HG03097 (cell line): ENCODE measurements around the gene PPP6R1.

Experiments used
- ATAC-seq: cut with Tn5 transposase; IDR thresholded peaks from one replicate; pipeline ENCODE4 v1.9.1; 2021; ENCODE audit not compliant: unreplicated experiment, low FRiP score

Gene PPP6R1

DNA sequence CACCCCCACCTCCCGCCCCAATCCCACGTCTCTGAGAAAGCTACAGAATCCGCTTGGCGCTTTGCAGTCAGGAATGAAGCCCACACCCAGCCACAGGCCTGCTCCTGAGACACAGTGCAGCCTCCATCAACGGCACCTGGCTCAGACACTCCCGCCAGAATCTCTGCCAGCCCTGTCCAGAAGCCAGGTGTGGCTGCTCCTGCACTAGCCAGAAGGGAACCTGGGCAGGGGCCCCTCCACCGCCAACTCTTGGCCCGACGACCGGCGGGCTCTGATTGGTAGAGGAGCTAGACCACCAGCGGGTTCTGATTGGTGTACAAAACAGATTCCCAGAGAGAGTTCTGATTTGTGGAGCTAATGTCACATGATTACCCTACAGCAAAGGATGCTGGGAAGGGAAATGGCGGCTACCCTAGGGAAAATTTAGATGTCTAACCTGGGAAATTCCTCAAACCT is 2.9 kb upstream of the PPP6R1 start:
- no peak for ATAC-seq

DNA sequence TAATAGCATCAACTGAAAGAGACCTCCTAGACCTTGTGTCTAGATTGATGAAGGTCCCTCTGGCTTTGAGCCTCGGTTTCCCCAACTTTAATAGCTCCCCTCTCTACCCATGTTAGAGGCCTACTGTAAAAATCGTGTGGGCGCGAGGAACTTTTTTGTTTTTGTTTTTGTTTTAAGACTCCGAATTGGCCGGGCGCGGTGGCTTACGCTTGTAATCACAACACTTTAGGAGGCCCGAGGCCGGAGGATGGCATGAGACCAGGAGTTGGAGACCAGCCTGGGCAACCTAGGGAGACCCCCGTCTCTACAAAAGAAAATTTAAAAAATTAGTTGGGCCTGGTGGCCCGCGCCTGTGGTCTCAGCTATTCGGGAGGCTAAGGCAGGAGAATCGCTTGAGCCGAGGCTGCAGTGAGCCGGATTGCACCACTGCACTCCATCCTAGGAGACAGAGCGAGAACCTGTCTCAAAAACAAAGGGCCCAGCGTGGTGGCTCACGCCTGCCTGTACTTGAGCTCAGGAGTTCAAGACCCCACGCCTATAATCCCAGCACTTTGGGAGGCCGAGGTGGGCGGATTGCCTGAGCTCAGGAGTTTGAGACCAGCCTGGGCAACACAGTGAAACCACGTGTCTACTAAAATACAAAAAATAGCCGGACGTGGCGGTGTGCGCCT is 858 bp upstream of the PPP6R1 start:
- ATAC-seq = no peak

DNA sequence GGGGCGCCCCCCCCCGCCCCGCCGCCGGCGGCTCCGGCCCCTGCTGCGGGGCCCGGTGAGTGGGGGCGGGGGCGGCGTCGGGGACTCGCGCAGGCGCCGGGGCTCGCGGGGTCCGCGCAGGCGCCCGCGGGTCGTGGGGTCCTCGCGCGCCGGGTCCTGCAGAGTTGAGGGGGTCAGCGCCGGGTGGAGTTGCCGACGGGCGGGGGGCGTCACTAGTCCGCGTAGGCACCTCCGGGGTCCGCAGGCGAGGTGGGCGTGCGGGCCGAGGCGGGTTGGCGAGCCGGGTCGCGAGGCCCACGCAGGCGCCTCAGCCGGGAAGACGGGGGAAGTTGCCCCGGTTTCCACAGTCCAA is 365 bp downstream of the PPP6R1 start:
- peak; percentile 5 for ATAC-seq

DNA sequence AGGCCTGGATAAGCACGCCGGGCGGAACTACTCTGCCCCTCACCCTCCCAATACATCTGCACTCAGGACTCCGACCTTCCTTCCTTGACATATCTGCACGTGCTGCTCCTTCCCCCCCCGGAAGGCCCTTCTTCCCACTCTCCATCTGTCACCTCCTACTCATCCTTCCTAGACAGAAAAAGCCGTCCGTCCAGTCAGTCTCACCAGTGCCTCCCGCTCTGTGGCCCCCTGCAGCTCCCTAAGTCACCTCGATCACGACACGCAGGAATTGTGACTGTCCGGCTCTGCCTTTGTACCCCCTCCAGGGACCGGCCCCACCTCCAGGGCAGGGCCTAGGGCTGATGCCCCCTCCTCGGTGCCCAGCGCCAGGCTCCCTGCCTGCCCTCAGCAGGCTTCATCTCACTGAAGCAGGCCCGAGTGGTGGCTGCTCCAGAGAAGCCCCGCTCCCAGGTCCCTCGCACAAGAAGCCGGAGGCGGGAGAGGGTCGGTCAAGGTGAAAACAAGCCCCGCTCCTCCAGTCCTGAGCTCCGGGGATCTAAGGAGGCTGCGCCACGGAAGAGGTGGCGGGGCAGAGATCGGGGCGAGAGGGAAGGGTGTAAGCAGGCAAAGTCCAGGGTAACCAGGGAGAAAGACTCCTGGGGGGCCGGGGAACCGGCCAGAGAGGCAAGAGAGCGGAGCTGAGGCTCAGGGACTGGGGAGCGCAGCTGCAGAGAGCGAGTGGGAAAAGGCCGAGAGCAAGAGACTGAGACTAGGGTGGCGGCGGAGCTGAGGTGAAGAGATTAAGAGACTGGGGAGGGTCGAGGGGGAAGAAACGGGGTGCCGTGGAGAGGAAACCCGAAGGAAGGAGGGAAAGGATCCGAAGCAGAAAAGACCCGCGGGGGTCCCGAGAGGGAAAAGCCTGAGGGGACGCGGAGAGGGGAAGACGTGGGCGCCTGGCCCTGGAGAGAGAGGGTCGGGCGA is 1.1 kb downstream of the PPP6R1 start:
- ATAC-seq = no peak

DNA sequence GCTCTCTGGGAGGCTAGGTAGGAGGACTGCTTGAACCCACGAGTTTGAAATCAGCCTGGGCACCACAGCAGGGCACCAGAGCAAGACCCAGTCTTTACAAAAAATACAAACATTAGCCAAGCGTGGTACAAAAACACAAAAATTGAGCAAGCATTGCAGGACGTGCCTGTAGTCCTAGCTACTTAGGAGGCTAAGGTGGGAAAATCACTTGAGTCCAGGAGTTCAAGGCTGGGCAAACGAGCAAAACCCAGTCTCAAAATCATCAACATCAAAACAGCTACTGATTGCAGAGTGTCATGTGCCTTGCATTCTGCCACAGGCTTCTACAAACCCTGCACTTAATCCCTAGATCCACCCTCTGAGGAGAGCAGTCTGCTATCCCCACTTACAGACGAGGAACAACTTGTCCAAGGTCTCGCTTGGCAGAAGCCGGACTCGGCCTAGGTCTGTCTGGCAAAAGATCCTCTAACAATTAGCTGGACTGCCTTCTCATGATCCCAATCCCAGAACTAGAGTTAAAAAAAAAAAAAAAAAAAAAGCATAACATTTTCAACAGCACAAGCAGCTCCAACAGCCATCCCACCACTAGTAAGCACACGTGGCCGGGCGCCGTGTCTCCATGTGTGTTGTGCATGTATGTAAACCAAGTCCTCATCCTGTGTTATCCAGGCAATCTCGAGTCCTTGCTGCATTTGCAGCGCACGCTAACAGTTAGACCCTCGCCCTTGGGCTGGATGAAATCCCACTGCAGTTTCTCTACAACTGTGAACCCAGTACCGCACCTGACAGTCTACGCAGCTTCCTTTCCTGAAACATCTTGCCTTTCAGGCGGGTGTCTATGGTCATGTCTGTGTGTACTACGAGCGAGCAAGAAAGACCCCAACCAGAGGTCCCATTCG is 2.0 kb downstream of the PPP6R1 start:
- no peak for ATAC-seq

DNA sequence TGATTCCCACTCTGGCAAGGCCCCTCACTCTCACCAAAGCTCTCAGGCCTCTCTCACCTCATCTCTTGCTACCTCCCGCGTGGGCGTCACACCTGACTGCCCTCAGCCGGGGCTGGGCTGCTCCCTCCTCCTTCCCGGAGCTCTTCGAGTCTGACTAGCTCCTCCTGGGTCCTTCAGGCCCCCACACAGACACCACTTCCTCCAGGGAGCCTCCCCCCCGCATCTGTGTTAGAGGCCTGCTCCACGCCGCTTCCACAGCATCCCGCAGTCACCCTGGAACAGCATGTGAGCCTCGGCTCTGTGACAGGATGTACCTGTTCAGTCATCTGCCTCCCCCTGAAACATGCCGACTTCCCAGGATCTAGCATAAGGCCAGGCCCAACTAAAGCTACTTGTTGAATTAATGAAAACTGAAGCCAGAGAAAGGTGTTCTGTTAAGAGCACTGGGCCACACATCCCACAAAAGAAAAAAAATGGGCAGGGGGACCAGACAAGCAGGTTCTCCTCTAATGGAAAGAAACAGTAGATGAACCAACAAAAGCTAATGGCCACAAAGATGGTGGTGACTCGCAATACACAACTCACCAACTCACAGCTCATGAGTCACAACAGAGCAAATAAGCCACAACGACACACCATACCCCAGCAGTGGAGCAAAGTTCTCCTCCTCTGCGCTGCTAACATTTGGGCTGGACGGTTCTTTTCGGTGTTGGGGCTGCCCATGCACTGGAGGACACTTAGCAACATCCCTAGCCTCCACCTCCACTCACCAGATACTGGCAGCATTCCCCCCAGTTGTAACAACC is 3.0 kb downstream of the PPP6R1 start:
- no peak for ATAC-seq

DNA sequence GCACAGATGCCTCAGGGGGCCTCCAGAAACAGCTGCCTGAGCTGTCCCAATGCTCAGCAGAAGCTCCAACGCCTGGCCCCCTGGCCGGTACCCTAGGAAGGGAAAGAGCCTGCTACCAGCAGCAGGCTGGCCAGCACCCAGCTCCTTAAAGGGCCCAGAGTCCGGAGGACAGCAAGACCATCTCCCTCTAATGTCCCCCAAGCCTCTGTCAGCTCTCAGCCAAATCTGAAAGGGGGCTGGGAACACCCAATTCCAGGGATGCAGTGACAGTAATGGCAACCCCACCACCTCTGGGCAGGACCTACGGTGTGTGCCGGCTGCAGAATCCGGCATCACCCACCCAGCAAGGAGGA is 4.2 kb downstream of the PPP6R1 start:
- ATAC-seq = no peak

DNA sequence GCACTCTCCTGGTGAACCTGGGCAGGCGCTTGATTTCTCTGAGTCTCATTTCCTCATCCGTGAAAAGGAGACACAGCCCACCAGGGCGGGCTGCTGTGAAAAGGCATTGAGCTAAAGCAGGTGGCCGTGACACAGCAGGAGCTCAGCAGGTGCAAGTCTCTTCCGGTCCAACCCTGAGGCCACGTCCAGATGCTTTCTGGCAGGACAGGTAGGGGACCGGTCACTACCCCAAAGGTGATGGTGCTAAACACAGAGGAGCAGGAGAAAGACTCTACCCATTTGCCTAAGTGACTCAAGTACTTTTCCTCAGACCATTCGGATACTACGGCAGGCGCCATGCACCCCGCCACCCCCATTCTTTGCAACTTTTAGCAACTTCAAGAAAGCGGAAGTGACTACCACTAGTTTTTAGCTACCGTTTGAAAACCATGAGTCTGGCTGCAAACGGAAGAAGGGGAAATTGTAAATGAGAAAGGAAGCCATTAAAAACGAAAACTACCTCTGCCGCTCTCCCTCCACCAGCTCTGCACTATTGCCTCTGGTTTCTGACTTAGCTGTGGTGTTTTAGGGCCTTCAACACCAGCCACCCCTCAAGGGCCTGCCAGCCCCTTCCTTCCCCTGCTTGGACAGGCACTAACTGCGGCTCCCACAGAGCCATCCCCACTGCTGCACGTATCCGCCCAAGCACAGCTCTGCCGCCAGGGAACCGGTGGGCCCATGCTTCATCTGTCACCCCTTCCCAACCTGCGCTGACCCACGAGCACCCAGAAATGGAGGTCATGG is 4.8 kb downstream of the PPP6R1 start:
- ATAC-seq = peak; percentile 34

DNA sequence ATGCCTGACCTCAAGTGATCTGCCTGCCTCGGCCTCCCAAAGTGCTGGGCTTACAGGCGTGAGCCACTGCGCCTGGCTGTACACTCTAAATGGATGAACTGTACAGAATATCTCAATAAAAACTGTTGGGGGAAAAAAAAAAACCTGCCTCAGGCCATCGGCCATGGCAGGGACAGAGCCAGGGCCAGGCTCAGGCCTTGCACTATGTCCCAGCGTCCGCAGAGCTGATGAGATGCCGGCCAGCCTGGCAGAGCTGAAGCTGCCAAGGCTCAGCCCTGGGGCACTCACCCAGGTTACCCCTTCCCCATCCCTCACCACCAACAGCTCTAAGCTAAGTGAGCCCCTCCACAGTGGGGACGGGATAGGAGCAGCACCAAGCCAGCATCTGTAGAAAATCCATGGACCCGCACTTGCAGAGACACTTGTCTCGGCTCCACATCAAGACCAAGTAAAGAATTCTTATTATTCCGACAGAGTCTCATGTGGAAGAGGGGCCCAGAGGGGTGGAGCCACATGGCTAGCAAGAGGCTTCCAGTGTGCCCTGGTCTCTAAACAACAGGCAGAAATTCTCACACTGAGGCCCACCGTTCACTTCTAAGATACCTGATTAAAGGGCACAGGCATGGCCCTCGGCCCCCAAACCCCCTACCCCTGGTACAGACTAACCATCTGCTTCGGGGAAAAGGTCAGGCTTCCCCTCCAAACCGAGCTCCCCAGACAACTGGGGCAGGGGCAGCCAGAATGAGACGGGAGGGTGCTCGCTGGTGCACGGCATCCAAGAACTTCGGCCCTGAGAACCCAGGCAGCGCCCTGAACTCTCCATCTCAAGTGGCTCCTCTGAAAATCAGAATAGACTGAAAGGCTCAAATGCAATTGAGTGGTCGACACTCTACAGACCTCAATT is 5.8 kb downstream of the PPP6R1 start:
- no peak for ATAC-seq

DNA sequence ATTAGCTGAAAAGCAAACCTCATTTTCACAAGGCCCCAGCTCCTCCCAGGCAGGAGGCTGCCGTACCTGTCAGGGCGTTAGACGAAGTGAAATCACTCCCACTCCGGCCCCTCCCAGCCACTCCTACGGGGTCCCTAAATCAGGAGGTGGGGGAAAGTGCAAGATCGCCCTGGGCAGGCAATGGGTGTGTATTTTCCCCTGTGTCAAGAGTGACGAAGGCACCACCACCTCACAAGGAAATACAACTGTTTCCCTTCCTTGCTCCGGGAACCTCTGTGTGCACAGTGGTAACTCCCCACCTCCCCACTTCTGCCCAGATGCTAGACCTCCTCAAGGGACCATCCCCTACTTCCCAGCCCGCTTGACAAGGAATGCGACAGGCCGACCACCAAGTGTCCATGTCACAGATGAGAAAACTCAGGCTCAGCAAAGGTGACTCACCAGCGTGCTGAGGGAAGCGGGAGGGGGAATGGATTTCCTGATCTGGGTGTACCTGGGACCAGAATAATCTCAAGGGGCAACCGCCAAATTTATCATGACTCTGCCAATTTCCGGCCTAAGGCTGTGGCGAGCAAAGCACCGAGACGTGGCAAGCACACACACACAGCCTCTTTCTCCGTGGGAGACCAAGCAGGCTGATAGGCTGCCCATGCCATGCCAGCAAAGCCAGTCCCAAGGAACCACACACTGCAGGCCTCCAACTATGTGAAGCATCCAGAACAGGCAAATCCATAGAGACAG is 7.3 kb downstream of the PPP6R1 start:
- ATAC-seq = no peak

DNA sequence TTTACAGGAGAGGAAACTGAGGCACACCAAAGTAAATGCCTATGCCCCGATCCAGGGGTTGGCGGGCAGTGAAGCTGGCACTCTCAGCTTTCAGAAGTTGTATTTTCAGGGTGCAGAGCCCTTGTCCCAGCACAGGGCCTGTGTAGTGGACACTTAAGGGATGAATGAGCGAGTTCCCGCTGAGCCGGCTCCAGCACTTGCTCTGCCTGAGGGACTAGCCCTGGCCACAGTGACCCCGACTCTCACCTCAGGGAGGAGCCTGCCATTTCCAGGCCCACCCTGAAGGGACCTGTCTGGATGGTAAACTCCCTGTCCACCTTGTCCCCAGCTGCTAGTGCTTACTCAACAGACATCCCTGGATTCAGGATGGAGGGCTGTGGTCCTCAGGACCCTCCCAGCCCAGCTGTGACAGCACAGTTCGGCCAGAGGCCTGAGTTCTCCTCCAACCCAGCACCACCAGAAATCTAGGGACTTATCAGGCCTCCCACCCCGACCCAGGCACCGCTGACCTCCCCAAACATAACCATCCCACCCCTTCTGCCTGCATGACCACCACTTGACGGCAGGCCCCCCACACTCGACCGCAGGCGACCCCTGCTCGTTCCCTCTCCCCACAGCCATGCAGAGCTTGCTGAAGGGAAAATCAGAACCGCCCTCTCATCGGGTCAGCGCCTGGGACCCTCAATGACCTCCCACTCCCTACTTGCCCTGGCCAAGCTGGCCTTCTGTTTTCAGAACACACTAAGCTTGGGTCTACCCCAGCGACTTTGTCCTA is 8.4 kb downstream of the PPP6R1 start:
- ATAC-seq = no peak

DNA sequence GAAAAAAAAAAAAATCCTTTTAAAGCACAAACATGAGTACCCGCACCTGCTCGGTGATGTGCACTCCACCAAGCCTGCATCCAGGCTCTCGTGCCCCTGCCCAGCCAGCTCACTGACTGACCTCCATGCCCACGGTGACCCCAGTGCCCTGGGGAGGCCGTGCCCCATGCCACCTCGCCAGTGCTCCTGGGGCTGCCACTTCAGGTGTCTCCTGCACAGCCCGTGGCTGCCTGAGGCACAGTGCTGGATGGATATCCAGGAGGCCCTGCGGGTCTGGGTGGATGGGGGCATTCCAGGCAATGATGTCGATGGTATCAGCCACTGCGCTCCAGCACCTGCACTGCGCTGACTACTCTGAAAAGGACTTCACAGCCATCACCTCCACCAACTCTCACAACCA is 9.0 kb downstream of the PPP6R1 start:
- ATAC-seq = no peak

DNA sequence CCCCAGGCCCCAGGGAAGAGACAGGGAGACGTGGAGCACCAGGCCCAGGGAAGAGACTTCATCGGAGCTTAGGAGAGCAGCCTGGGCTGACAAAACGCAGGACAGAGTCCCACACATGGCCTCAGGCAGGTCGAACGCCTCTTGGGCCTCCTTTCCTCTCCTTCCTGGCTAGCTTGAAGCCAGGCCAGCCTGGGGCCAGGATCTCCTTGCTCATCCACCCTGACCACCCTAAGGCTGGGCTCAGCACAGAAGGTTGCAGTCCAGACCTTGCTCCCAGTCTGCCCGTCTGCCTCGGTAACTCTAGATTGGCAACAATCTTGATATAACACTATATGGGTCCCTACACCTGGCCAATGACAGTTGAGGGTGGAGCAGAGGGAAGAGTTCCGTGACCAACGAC is 10.1 kb downstream of the PPP6R1 start:
- no peak for ATAC-seq

DNA sequence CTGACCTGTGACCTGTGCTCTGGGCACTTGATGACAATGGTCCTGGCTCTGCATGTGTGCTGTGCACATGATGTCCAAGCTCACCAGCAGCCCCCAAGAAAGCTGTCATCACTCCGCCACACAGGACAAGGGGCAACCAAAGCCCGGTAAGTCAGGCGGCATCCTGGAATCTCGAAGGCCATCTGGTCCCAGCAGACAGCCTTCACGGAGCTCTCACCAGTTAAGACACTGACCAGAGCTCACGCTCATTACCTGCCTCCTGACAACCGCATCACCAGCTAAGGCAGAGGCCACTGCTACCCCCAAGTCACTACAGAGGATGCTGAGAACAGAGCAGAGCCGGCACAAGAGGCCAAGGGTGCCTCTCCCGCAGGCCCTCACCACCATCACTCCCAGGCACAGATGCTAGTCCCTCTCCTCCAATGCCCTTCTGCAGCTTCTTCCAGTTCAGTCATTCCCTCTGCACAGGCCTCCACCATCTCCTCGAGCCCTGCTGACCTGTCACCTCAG is 10.6 kb downstream of the PPP6R1 start:
- no peak for ATAC-seq

DNA sequence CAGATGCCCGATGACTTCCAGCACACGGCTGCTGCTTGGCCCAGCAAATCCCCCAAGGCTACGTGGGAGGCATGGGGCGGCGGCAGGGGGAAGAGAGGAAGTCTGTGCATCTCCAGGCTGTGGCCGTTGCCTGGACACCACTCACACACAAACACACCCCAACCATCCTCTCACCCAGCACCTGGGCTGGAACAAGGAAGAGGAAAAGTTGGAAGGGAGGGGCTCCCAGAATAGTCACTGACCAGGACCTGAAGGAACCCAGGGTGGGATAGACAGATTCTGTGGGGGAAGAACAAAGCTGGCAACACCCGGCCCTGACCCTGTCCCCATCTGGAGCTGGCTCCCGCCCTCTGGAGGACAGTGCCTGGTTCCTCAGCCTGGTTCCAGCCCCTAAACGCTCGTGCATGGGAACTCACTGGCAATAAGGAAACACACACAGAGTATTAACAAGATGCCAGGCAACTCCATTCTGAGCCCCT is 11.2 kb downstream of the PPP6R1 start:
- ATAC-seq = no peak
